Activated CD8-positive, alpha-beta memory T cell treated with anti-CD3 and anti-CD28 coated beads for 36 hours (primary cell): ENCODE results near the gene CCNG2. TPM values are rescaled to one million over a fixed set of nuclear protein-coding genes. Genes with fewer than 3 reads are reported as not detected.
"Not testable (repeated sequence)": the region's sequence is repeated elsewhere in the genome, so short reads cannot be mapped to it uniquely, and the experiment has no call there.

Source experiments
- CTCF ChIA-PET: fragments of 350-600 bp; sonication (Branson Sonifier 250); formaldehyde crosslinking; loops from one replicate; lab custom pipeline; 2021; ENCODE audit warnings: antibody characterized with exemption; lab: Charles Lee
- POLR2A ChIA-PET: fragments of 350-600 bp; sonication (Branson Sonifier 250); formaldehyde crosslinking; loops from one replicate; lab custom pipeline; 2021; ENCODE audit warnings: antibody characterized with exemption; lab: Charles Lee
- total RNA-seq, 2 experiments: library from RNA; stranded (reverse); gene quantifications; one replicate each; pipeline ENCODE4 v1.2.3, GENCODE V29; 2021

Gene CCNG2, protein sequence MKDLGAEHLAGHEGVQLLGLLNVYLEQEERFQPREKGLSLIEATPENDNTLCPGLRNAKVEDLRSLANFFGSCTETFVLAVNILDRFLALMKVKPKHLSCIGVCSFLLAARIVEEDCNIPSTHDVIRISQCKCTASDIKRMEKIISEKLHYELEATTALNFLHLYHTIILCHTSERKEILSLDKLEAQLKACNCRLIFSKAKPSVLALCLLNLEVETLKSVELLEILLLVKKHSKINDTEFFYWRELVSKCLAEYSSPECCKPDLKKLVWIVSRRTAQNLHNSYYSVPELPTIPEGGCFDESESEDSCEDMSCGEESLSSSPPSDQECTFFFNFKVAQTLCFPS
- total RNA-seq: 1 to 10 TPM; 4.9 to 5.5 TPM

DNA sequence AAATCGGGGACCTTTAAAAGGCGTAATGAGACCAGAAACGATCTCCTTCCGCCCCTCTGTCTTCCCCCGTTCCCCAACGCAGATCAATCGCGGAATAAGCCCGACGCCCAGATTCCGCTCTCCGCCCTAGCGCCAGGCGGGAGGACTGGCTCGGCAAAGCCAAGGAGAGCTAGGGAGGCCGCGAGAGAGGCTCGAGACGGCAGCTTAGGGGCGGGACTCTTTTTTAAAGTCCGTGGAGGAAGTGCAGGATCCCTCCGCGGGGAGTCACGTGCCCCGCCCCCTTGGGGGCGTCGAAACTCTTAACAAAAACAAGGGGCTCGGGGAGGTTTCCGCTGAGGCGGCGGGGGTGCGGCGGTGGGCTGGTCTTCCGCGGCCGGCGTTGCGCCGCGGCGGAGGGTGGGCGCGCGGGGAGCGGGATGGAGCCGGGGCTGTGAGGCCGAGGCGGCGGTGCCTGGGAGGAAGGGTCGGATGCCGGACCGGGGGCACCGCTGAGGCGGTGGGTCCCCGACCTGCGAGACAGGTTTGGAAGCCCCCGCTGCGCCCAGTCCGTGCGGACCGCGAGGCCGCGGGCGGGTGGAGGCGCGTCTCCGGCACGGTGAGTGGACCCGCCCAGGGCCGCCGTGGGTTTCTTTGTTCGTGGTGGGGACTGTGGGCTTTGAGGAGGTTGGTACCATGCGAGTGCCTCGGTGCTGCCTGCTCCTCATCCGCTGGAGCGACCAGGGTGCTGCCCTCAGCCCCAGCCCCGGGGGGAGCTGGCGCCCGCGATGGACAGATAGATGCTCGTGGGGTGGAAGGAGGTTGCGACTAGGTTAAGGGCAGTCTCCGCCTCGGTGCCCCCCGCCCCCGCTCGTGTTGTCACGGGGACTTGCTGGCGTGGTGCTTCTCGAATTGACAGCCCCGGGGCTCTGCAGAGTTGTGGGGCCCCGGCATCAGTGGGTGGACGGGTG, at the start of gene CCNG2:
Gene CCNG2 (plus strand): TSS at position 296 of the 947 bp plus-strand sequence. CDS start 1,326 bp downstream, outside the sequence.
- ChIA-PET POLR2A (interaction anchor here (0.6 to 0.7 kb wide), 2 partner anchors 76 to 203 kb away, joined by 3 read pairs; no protein-coding TSS in a partner anchor), CTCF (no interaction called here)

DNA sequence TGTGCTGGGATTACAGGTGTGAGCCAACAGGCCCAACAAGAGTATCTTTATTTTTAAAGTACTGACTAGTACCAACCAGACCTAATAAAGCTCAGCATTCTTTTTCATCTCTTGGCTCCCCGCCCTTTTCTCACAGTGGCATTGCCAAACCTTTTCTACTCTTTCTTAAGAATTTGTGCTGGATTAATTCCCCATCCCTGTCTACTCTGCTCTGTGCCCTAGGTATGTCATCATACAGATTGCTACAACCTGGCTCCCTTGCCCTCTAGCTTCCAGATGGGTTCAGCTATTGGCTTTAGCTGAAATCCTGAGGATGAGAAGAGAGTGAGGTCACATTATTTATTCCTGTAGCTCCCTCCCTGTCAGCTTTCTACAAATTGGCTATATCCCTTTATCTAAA, 46.3 kb upstream of the CCNG2 start:
- ChIA-PET CTCF (interaction anchor here (1.7 kb wide), 1 partner anchor 15 kb away, joined by 4 read pairs; no protein-coding TSS in a partner anchor), POLR2A (no interaction called here)

DNA sequence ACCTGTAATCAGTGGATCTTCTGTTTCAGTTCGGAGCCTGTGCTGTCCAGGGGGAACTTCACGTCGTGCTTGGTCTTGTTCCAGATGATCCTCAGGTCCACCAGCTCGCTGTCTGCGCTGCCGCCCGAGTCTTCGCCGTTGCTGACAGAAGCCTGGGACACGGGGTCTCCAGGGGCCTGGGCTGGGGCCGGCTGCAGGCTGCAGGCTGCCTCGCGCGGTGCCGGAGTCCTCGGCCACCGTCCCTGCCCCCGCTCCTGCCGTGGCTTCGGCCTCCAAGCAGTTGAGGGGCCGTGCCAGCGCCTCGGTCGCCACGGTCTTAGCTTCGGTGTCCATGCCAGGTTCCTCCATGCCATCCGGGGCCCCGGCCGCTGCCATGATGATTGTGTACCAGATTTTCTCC, 43.9 kb upstream of the CCNG2 start:
- ChIA-PET POLR2A (no interaction called here), CTCF (no interaction called here)

DNA sequence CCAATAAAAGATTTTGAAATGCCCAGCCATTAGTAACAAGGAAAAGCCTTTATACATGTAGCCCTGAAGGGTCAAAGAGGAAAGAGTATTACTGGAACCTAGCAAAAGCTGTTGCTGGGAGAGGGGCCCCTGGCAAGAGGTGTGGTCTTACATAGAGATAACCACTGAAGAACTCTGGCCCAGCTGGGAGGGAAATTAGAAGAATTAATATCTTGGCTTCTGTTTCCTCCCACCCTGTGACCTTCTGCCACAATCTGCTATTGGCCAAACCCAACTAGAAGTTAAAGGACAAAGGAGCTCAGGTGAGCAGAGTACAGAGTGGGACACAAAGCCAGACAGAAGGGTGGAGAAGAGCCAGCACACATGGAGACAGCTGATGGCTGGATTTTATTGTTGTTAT, 39.3 kb upstream of the CCNG2 start:
- CTCF ChIA-PET: no interaction called here
- POLR2A ChIA-PET: no interaction called here

DNA sequence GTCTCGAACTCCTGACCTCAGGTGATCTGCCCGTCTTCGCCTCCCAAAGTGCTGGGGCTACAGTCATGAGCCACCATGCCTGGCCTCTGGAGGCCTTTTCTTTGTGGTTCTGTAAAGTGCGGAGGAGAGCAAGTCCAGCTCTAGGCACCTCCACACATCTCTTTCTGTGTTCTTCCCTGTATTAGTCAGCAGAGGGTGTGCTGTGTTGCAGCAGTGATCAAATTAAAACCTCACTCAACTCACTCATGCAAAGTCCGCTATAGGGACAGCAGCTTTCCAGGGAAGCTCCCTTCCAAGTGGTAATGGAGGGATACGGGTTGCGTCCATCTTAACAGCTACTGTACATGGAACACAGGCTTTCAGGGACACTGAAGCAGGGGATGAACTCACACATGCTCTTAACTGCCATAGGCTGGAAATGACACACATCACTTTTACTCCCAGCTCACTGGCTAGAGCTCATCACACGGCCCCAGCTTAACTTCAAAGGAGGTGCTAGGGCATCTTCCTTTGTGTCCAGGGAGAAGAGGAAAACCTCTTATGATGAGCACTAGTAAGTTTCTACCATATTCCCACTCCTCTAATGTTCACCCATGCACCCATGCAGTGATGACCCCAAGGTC, 36.0 kb upstream of the CCNG2 start:
- CTCF ChIA-PET: no interaction called here
- POLR2A ChIA-PET: no interaction called here

DNA sequence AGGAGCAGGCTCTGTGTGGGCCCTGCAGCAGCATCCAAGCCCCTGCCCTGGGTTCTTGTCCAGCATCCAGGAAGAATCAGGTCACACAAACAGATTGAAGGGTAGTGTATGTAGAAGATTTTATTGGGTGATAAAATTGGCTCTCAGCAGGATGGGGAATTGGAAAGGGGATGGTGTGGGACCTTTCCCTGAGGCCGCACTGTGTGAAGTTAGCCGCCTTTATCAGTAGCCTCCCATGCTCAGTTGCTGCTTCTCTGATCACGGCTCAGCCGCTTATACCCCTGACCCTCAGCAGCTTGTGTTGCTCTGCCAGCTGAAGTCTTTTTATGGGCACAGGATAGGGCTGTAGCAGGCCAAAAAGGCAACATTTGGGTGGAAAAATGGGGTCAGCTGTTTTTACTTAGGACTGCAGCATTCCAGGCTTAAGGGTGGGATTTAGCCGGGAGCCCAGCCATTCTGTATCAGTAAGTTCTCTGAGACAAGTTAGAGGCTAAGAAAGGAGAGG, 35.2 kb upstream of the CCNG2 start:
- CTCF ChIA-PET: no interaction called here
- POLR2A ChIA-PET: no interaction called here

DNA sequence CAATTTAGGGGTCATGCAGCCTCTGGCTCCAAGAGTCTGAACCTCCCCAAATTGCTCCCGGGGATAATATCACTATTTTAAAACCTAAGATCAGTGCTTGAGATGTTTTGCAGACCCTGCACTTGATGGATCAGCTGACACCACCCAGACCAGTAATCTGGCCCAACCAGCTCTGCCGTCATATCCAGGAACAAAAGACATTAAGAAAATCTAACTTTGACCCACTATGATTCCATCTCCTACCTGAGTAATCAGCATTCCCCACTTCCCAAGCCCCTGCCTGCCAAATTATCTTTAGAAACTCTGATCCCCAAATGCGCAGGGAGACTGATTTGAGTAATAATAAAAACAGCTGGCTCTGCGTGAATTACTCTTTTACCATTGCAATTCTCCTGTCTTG, 34.4 kb upstream of the CCNG2 start:
- ChIA-PET POLR2A (no interaction called here), CTCF (interaction anchor here (0.6 kb wide), 1 partner anchor 53 kb away, joined by 3 read pairs; no protein-coding TSS in a partner anchor)

DNA sequence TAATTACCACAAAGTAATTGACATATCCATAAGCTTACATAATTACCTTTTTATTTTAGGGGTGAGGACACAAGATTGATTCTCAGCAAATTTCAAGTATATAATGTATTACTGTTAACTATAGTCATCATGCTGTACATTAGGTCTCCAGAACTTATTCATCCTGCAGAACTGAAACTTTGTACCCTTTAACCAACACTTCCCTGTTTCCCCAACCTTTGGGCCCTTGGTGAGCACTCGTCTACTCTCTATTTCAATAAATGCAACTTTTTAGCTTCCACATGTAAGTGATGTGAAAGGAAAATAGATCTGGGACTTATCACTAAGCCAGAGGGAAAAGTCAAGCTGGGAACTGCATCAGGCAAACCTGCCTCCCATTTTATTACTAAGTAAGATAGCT, 33.6 kb upstream of the CCNG2 start:
- ChIA-PET POLR2A (no interaction called here), CTCF (interaction anchor here (0.6 kb wide), 1 partner anchor 53 kb away, joined by 3 read pairs; no protein-coding TSS in a partner anchor)

DNA sequence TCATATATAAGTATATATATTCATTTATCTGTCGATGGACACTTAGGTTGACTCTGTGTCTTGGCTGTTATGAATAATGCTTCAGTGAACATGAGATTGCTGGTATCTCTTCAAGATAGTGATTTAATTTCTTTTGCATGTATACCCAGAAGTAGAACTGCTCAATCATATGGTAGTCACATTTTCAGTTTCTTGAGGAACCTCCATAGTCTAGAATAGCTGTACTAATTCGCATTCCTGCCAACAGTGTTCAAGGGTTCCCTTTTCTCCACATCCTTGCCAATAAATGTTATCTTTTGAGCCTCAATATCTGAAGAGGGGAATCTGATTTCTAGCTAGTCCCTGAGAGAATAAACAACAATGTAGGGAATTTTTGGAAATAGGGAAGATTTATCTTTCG, 32.4 kb upstream of the CCNG2 start:
- CTCF ChIA-PET: no interaction called here
- POLR2A ChIA-PET: no interaction called here

DNA sequence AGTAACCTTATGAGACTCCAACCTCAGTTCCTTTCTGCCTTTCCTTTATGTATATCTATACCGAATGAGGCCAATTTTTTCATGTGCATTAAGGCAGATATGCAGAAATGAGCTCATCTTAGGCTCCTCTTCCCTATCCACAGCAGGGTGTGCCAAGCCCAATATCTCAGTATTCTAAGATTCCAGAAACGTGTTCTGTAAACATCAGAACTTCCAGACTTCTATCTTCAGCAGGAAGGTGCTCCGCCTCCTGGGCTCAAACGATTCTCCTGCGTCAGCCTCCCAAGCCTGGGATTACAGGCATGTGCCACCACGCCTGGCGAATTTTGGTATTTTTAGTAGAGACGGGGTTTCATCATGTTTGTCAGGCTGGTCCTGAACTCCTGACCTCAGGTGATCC, 31.0 kb upstream of the CCNG2 start:
- CTCF ChIA-PET: no interaction called here
- POLR2A ChIA-PET: no interaction called here

DNA sequence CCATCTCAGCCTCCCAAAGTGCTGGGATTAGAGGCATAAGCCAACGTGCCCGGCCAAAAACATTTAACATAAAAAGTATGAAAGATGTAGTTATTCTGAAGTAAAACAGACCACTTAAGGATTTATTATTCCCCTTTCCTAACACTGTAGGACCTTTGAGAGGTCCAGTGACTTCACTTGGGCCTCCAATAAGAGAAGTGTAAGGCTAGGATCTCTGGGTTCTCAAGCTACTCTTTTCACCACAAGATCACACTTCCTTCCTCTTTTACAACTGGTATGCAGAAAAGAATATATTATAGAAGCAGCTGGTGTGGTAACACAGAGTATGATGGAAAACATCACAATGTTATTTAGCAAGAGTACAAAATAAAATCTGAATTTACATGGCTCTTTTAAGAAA, 30.2 kb upstream of the CCNG2 start:
- CTCF ChIA-PET: no interaction called here
- POLR2A ChIA-PET: no interaction called here

DNA sequence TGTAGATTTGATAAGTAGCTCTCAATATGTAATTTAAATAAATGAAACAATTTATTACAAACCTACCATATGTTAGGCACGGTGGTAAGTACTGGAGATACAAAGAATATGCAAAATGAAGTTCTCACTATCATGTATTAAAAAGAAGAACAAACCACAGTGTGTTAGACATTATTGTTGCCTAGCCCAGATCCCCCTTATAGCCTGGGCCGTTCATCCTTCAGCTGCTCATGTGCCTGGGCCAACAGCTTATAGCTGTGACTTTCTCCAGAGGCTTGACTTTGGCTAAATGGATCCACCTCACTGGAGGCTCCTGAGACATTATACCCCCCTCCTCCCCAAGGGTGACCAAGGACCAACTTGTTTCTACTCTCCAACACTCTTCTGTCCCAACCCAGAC, 29.8 kb upstream of the CCNG2 start:
- ChIA-PET POLR2A (no interaction called here), CTCF (no interaction called here)

DNA sequence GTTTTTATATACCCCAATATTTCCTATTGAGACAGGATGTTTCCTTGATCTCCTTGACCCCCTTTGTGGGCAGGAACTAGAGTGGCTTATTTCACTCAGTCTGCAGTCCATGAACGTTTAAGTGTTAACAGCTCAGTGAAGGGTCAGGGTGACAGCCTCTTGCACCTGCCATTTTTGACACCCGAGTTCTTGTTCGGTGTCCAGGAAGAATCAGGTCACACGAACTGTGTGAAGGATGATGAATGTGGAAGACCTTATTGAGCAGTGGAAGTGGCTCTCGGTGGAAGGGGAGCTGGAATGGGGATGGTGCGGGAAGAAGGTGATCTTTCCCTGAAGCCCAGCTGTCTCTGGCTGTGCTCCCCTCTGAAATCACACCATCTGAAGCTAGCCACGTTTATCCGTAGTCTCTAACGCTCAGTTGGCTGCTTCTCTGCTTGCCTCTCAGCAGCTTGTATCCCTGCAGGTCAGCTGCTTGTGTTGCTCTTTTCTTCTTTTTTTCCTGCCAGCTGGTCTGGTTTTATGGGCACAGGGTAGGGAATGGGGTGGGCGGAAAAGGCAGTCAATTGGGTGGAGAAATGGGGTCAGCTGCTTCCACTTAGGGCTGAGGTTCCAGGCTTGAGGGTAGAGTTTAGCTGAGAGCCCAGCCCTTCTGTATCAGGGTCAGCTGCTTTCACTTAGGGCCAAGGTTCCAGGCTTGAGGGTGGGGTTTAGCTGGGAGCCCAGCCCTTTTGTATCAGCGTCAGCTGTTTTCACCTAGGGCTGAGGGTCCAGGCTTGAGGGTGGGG, 29.0 kb upstream of the CCNG2 start:
- ChIA-PET CTCF (interaction anchor here (0.6 kb wide), 1 partner anchor 27 kb away, joined by 3 read pairs; no protein-coding TSS in a partner anchor), POLR2A (no interaction called here)

DNA sequence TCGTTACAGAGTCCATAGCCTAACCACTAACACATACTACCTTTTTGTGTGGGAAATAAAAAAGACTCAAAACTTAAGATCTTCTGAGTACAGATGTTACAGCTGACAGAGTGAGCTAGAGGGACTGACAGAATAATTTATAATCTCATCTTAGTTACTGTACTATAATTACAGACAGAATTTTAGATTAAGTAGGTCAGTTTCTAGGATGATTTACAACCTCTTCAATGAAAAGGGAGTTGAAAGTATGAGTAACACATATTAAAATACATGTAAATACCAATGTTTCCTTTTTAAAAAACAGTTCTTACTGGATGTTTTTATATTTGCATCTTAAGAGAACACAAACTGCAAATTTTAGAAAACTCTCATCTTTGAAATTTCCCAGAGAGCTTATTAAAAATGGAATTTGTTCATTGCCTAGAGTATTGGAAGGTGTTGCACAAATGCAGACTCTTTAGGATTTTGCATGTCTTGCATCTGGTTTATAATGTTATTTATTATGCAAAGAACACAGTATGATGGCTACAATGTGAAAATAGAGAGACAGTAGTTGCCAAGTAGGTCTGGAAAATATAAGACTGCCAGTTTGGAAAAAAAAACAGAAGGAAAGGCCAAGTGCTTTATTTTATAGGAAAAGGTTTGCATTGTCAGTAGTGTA, 24.2 kb upstream of the CCNG2 start:
- ChIA-PET CTCF (no interaction called here), POLR2A (no interaction called here)

DNA sequence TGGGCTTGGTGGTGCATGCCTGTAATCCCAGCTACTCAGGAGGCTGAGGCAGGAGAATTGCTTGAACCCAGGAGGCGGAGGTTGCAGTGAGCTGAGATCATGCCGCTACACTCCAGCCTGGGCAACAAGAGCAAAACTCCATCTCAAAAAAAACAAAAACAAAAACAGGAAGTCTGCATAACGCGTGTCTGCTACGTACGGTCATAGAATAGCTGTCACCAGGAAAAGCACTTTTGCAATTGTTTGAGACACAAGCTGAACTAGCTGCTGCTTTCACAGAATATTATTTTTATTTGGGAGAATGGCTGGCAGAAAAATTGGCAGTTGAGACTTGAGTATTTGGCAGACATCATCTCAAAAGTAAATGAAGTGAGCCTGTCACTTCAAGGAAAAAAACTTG, 19.6 kb upstream of the CCNG2 start:
- POLR2A ChIA-PET, CTCF ChIA-PET: not testable (repeated sequence)

DNA sequence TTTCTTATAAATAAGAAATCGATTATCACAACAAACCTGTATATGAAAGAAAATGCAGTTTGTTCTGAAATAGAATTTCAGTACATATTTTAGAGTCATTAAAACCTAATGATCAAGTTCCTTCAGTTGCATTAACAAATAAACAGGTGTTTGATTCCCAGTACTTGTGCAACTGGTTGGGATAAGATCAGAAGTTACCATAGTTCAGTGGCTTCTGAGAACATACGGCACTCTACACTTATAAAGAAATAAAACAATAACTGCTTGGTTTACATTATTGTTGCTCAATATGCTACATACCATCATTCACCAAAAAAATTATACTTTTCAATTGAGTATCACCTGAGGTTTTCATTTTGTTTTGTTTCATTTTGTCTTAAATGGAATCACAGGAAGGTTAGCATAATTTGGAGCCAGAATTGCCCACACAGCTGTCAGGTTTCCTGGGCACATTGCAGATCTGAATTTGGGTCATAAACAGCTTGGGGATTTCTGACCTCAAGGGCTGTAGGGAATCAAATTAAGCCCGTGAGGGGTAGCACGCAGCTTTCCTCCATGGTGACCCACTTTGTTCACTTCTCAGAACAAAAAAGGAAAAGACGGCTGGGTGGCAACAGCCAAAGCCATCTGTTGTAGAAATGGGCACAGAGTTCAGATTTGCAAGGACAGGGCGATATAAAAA, 14.9 kb upstream of the CCNG2 start:
- POLR2A ChIA-PET: no interaction called here

DNA sequence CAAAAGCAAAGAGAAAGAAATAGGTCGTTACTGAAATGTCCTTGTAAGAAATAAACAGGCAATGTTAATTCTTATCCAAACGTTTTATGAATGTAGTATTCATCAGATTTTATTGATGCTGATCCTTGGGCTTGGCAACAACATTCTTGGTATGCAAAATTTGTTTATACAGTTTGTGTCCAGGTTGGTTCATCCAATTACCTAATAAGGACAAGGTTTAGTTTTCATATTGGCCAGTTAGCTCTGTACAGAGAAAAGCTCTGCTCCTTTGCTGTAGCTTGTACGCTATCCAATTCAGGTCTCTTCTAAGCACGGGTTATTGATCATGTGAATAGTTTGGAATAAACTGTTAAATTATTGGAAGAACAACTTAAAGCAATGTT, 14.4 kb upstream of the CCNG2 start:
- ChIA-PET POLR2A (no interaction called here), CTCF (interaction anchor here (1.0 to 1.4 kb wide), 2 partner anchors 47 to 61 kb away, joined by 3 to 4 read pairs; no protein-coding TSS in a partner anchor)

More for the DNA sequence above, 14.9 kb upstream of the CCNG2 start:
- CTCF ChIA-PET: interaction anchor here (1.0 to 1.4 kb wide), 3 partner anchors 47 to 62 kb away, joined by 3 to 4 read pairs (median 3); no protein-coding TSS in a partner anchor

DNA sequence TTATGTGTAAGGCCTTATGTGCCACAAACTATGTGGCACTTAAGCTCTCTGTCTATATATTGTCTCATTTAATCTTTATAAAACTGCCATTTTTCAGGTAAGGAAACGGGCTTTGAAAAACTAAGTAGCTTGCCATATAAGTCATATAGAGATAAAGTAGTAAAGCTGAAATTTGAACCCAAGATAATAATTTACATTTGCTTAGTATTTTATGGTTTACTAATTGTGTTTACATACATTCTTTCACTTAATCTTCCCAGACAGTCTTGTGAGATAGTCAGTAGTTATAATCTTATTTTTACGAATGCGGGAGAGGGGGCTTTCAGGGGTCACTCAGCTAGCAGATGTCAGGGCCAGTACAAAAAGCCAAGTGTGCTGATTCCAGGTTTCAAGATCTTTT, 13.9 kb upstream of the CCNG2 start:
- POLR2A ChIA-PET: no interaction called here

More for the DNA sequence above, 13.9 kb upstream of the CCNG2 start:
- CTCF ChIA-PET: interaction anchor here (1.4 kb wide), 1 partner anchor 48 kb away, joined by 3 read pairs; no protein-coding TSS in a partner anchor
